Smooth muscle cell (in vitro differentiated cells): ENCODE results near the gene MAP4K4. TPM values are rescaled to one million over a fixed set of nuclear protein-coding genes. Genes with fewer than 3 reads are reported as not detected.

Experiments used
- DNase-seq: peaks from one replicate; lab custom pipeline; 2025; ENCODE audit not compliant: unreplicated experiment; lab: John Stamatoyannopoulos, UW
- H2AFZ ChIP-seq: fragments of 200-600 bp; sonication (generic); 2 replicates; pipeline ENCODE4 v1.6.0; 2016; ENCODE audit warnings: antibody characterized with exemption, low read depth, mild to moderate bottlenecking
- H3F3A ChIP-seq: fragments of 200-600 bp; sonication (generic); 2 replicates; pipeline ENCODE4 v1.6.0; 2017; ENCODE audit warnings: antibody characterized with exemption, low read depth
- H3K27ac ChIP-seq: fragments of 200-600 bp; sonication (generic); 2 replicates; pipeline ENCODE4 v1.5.1; 2016; ENCODE audit warnings: low read depth, mild to moderate bottlenecking
- H3K27me3 ChIP-seq: fragments of 200-600 bp; sonication (generic); 2 replicates; pipeline ENCODE4 v1.6.1; 2016; ENCODE audit warnings: low read depth, mild to moderate bottlenecking
- H3K36me3 ChIP-seq: fragments of 200-600 bp; sonication (generic); 2 replicates; pipeline ENCODE4 v1.5.1; 2016; ENCODE audit warnings: low read depth
- H3K4me1 ChIP-seq: fragments of 200-600 bp; sonication (generic); 2 replicates; pipeline ENCODE4 v1.5.1; 2016; ENCODE audit warnings: low read depth
- H3K4me2 ChIP-seq: fragments of 200-600 bp; sonication (generic); 2 replicates; pipeline ENCODE4 v1.6.0; 2016; ENCODE audit warnings: mild to moderate bottlenecking
- H3K4me3 ChIP-seq: fragments of 200-600 bp; sonication (generic); 2 replicates; pipeline ENCODE4 v1.5.1; 2016; ENCODE audit warnings: mild to moderate bottlenecking
- H3K79me2 ChIP-seq: fragments of 200-600 bp; sonication (generic); 2 replicates; pipeline ENCODE4 v1.6.0; 2016; ENCODE audit warnings: low read depth, mild to moderate bottlenecking
- H3K9ac ChIP-seq: fragments of 200-600 bp; sonication (generic); 2 replicates; pipeline ENCODE4 v1.6.0; 2016; ENCODE audit warnings: low read depth
- H3K9me3 ChIP-seq: fragments of 200-600 bp; sonication (generic); replicated peaks from 2 replicates; pipeline ENCODE4 v1.5.1; 2016; ENCODE audit warnings: low read depth
- H4K20me1 ChIP-seq: fragments of 200-600 bp; sonication (generic); 2 replicates; pipeline ENCODE4 v1.6.0; 2016; ENCODE audit warnings: low read depth
- WGBS: methylation state at CpG from one replicate; pipeline ENCODE4 v1.1.7; 2016; ENCODE audit warnings: low lambda C conversion rate; 5-methylcytosine and 5-hydroxymethylcytosine counted together
- polyA plus RNA-seq: library from polyadenylated mRNA; unstranded; fragments of >200 nt; fragmentation: Nextera tagmentation; extraction: Ambion mirVana; gene quantifications from 2 replicates; pipeline ENCODE4 v1.2.1, GENCODE V29; 2016
- total RNA-seq: library from RNA; depleted of rRNA; stranded (reverse); fragments of >200 nt; gene quantifications from 2 replicates; pipeline ENCODE4 v1.2.3, GENCODE V29; 2014
- TF ChIP-seq, protein P1 (sequence below): fragments of 200-600 bp; sonication (generic); IDR thresholded peaks from 2 replicates; pipeline ENCODE4 v1.5.1; 2017; ENCODE audit warnings: borderline replicate concordance, mild to moderate bottlenecking, antibody characterized with exemption; ENCODE audit not compliant: insufficient read depth, poor library complexity, severe bottlenecking

MAP4K4 gene
- total and polyA plus RNA-seq, 2 experiments from 2014 or later = 68.9 to 107 TPM

DNA sequence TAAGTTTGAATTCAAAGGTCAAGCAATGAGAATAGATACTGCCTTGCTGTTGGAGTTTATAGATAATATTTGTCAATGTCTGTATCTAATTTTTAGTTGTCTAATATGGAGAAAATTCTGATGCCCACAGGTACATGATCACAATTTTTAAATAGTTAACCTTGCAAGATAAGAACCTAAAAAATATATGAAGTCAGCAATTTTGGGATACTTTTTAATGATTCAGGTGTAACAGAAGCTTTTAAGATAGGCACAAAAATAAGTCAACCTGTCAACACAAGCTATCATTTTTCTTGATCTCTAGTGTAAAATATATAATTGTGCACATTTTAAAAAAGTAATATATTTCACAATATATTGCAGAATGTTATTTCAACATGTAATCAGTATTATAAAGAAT lies 201.8 kb downstream of the MAP4K4 start:
- peaks cover under 1% of the 10 kb centered on the region for H3K4me1 ChIP-seq
- no peak for DNase-seq
- H3K36me3 ChIP-seq = no peaks in the 10 kb centered on the region
- H3F3A ChIP-seq = peaks cover 7% of the 10 kb centered on the region
- no peak overlapping the region for H3K4me2 ChIP-seq
- H3K27ac ChIP-seq = no peak overlapping the region
- no peak overlapping the region for H3K4me3 ChIP-seq
- TF ChIP-seq, protein P1, sequence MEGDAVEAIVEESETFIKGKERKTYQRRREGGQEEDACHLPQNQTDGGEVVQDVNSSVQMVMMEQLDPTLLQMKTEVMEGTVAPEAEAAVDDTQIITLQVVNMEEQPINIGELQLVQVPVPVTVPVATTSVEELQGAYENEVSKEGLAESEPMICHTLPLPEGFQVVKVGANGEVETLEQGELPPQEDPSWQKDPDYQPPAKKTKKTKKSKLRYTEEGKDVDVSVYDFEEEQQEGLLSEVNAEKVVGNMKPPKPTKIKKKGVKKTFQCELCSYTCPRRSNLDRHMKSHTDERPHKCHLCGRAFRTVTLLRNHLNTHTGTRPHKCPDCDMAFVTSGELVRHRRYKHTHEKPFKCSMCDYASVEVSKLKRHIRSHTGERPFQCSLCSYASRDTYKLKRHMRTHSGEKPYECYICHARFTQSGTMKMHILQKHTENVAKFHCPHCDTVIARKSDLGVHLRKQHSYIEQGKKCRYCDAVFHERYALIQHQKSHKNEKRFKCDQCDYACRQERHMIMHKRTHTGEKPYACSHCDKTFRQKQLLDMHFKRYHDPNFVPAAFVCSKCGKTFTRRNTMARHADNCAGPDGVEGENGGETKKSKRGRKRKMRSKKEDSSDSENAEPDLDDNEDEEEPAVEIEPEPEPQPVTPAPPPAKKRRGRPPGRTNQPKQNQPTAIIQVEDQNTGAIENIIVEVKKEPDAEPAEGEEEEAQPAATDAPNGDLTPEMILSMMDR = no peak
- no peak overlapping the region for H3K9ac ChIP-seq
- H3K27me3 ChIP-seq = no peaks in the 10 kb centered on the region
- no peaks in the 10 kb centered on the region for H3K9me3 ChIP-seq
- H3K79me2 ChIP-seq = no peaks in the 10 kb centered on the region
- no peaks in the 10 kb centered on the region for H4K20me1 ChIP-seq
- no peak overlapping the region for H2AFZ ChIP-seq

GRCh38 chr2:101899871-101900270 lies 202.4 kb downstream of the MAP4K4 start:
- DNase-seq = no peak
- Histone ChIP-seq H2AFZ (no peak overlapping the region), H3K4me1 (no peaks in the 10 kb centered on the region), H3F3A (peaks cover 7% of the 10 kb centered on the region), H3K4me3 (no peak overlapping the region), H3K9me3 (no peaks in the 10 kb centered on the region), H3K27me3 (no peaks in the 10 kb centered on the region), H3K9ac (no peak overlapping the region), H3K79me2 (no peaks in the 10 kb centered on the region), H3K36me3 (no peaks in the 10 kb centered on the region), H4K20me1 (no peaks in the 10 kb centered on the region), H3K4me2 (no peak overlapping the region), H3K27ac (no peak overlapping the region)
- WGBS = 91% methylated on average over 1 of the region's 1 CpG
- TF ChIP-seq, protein P1 = no peak

DNA sequence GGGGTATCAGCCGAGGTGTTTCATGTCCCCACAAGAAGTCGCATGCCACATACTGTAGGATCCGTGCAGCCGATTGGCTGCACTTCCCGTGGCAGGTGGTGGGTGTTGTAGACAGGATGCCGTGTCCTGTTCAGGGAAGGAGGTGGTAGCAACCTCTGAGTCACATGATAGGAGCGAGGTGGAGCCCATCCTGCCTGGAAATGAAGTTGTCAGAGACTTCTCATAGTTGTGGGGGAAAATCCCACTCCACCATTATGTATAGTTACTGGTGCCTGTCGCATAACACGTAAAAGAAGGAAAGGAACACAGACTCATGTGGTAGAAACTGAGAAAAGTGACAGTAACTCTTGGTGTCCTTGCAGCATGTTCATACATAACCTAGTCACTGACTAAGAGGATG lies 202.9 kb downstream of the MAP4K4 start:
- H2AFZ ChIP-seq = no peak overlapping the region
- peaks cover 7% of the 10 kb centered on the region for H3F3A ChIP-seq
- 96% methylated on average over 9 of the region's 9 CpGs for WGBS
- no peak overlapping the region for H3K9ac ChIP-seq
- no peaks in the 10 kb centered on the region for H3K27me3 ChIP-seq
- H3K4me2 ChIP-seq = no peak overlapping the region
- H3K79me2 ChIP-seq = no peaks in the 10 kb centered on the region
- DNase-seq = no peak
- TF ChIP-seq, protein P1 = no peak
- no peak overlapping the region for H3K4me3 ChIP-seq
- no peaks in the 10 kb centered on the region for H4K20me1 ChIP-seq
- no peaks in the 10 kb centered on the region for H3K36me3 ChIP-seq
- H3K9me3 ChIP-seq = no peaks in the 10 kb centered on the region
- H3K27ac ChIP-seq = no peak overlapping the region
- H3K4me1 ChIP-seq = no peaks in the 10 kb centered on the region

DNA sequence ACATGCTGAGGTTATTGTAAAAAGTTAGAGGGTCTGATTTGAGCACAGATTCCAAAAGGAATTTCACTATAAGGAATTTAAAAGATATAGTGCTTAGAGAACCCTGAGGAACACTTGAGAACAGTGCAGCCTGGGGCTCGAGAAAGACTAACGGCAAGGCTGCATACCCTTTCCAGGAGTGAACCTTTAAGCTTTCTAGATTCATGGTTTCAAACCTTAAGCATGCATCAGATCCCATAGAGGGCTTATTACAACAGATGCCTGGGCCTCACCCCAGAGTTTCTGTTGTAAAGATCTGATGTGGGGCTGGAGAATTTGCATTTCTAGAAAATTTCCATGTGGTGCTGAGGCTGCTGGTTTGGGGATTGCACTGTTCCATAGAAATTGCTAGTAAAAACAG lies 203.7 kb downstream of the MAP4K4 start:
- no peak overlapping the region for H3K27ac ChIP-seq
- H3K27me3 ChIP-seq = no peaks in the 10 kb centered on the region
- no peak overlapping the region for H3K9ac ChIP-seq
- H3K4me2 ChIP-seq = no peak overlapping the region
- no peaks in the 10 kb centered on the region for H4K20me1 ChIP-seq
- no peaks in the 10 kb centered on the region for H3K9me3 ChIP-seq
- H3F3A ChIP-seq = peaks cover 7% of the 10 kb centered on the region
- H3K4me3 ChIP-seq = no peak overlapping the region
- no peak overlapping the region for H2AFZ ChIP-seq
- H3K79me2 ChIP-seq = no peaks in the 10 kb centered on the region
- TF ChIP-seq, protein P1 = no peak
- no peaks in the 10 kb centered on the region for H3K4me1 ChIP-seq
- no peak for DNase-seq
- no peaks in the 10 kb centered on the region for H3K36me3 ChIP-seq
- 93% methylated on average over 2 of the region's 2 CpGs for WGBS
